NCI-H1417 (cell line): ENCODE data around the gene DAPK2.
A peak's percentile ranks its signal among the peaks of the same experiment; 100 is the strongest.

Source experiments
- DNase-seq, 3 experiments: peaks; one replicate each; lab custom pipeline; 2025; lab: John Stamatoyannopoulos, UW

The DAPK2 gene

DNA sequence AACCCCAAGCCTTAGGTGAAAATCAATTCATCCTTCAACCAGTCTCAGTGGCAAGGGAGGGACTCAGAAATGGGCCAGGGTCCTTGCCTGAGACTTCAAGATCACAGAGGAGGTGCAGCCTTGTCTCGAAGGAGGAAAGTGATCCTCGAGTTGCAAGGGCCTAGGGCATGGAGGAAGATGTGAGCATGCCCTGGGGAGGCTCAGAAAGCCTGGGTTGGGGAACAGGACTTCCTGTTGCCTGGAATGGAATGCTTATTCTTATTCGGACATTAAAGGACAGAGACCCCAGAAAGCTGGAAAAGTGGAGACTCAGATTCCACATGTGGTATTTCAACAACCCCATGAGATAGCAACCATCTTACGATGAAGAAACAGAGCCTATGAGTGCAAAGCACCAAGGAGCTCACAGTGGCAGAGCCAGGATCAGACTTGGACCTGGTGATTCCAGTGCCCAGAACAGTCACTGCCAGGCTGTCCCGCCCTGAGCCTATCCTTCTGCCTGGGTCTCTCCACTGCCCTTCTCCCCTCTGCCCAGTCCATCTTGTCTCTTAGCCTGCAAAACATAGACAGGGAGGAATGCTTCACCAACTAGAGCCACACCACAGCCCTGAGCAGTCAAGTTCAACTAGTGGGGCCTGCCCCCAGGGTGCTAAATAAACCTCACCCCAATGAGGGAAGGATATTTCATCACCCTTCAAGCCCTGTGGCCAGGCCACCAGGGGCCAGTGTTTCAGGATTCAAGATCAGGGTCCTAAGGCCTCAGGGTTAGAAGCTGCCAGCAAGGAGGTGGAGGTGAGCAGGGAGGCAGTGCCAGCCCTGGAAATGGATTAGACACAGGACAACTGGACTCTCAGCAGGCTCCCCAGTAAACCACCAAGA is 21.9 kb downstream of the DAPK2 start:
- DNase-seq, result no peak

DNA sequence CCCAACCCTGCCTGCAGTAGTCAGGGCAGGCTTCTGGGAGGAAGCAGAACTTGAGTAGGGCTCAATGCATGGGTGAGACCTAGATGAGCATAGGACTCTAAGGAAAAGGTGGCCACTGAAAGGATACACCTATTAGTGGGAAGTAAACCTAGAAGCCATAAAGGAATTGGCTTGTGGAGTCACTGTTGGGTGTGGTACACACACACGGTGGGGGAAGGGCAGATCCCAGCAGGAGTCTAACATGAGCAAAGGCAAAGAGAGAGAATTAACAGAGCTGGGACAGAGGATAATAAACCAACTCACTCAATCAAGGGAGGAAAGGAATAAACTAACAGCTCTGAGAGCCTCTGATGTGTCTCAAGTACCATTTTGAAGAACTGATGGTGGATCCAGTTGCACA is 23.1 kb downstream of the DAPK2 start:
- DNase-seq, result peak in 1 of 3 experiments; percentile 51

DNA sequence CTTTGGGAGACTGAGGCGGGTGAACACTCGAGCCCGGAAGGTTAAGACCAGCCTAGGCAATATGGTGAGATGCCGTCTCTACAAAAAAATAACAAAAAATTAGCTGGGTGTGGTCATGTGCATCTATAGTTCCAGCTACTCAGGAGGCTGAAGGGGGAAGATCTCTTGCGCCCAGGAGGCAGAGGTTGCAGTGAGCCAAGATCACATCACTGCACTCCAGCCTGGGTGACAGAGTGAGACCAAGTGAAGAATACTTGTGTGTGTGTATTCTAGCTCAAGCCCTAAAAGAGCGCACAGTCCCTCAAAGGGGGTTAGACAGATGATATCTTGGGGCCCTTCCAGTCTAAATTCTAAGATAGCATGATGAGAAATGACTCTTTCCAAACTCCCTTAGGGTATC is 23.7 kb downstream of the DAPK2 start:
- no peak for DNase-seq

DNA sequence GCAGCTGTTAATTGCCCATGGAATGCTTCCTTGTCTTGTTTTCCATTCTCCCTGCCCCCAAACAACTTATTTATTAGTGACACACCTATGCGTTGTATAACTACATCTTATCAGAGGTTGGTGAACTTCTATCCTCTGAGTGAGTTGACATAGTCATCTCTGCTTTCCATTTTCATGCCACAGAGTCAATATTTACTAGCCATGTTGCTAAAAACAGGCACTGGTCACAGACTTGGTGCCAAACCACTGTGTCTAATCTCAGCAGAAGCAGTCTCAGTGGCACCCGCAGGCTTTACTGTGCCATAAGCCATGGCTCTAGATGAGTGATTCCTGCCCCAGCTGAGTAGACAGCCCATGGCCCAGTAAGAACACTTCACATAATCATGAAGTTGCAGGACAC is 26.5 kb downstream of the DAPK2 start:
- DNase-seq, result peak in 2 of 3 experiments; percentile 29 to 41

DNA sequence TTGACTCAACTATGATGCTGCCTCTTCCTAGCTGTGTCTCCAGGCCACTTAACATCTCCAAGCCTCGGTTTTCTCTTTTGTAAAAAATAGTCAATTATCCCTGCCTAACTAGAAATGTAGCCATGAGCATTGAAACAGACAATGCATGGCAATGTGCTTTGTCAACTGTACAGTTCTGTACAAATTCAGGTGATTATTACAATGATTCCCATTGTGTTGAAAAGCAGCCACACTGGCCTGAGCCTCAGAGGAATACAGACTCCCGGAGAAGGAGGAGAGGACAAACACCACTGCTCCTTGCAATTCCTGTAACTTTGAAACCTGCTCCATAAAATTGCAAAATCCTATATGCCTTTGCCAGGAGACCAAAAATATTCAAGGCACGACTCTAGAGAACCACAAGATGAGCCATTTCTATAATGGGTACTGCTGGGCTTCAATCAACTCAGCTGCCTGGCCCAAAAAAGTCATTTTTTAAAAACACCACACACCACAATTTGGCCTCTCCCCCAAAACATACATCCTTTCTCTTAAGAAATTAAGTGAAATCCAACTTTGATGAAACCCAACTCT is 28.6 kb downstream of the DAPK2 start:
- no peak for DNase-seq

DNA sequence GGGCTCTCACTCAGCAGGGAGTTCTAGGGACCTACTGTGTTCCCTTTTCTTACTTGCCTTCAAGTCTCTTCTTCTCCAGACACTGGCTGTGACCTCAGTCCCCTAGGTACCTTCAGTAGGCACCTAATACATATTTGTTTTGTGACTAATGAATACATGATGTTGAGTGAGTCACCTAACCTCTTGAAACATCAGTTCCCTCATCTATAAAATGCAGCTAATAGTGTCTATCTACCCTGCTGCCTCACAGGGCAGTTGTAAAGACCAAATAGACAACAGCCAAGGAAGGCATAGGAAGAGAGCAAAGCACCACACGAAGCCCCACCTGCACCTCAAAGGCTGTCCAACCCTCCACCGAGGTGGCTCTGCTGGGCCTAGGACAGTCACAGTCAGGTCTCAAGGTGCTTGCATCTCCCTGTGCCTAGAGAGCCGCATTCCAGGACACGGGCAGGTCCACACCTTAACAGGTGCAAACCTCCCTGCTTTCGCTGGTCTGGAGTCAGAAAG is 29.1 kb downstream of the DAPK2 start:
- DNase-seq, result no peak

DNA sequence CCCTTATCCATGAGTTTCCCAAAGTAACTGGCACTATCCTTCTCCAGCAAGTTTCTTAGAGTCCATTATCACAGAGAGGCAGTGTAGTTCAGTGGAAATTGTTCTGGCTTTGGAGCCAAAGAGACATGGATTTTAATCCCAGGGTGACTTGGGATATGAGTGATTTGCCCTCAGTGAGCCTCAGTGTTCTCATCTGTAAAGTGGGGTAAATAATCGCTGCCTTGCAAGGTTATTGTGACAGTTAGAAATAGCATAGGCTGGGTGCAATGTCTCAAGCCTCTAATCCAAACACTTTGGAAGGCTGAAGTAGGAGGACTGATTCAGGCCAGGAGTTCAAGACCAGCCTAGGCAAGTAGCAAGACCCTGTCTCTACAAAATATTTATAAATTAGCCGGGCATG is 30.0 kb downstream of the DAPK2 start:
- DNase-seq, result no peak

DNA sequence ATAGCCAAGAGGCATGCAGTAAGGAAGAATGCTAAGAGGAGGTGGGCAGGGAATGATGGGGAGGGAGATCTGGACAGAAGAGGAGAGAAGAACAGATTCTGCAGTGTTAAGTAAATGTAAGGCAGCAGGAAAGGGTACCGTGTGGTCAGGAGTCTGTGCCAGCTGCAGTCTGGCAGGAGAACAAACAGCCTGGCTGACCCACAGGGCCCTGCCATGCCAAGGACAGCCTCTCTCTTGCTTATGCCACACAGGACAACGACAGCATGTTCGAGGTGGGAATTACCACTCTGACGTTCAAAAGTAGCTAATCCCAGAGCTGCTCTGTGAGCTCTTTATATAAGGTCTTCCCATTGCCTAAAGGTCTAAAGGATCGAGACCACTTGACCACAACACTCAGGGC is 31.3 kb downstream of the DAPK2 start:
- DNase-seq, result no peak

DNA sequence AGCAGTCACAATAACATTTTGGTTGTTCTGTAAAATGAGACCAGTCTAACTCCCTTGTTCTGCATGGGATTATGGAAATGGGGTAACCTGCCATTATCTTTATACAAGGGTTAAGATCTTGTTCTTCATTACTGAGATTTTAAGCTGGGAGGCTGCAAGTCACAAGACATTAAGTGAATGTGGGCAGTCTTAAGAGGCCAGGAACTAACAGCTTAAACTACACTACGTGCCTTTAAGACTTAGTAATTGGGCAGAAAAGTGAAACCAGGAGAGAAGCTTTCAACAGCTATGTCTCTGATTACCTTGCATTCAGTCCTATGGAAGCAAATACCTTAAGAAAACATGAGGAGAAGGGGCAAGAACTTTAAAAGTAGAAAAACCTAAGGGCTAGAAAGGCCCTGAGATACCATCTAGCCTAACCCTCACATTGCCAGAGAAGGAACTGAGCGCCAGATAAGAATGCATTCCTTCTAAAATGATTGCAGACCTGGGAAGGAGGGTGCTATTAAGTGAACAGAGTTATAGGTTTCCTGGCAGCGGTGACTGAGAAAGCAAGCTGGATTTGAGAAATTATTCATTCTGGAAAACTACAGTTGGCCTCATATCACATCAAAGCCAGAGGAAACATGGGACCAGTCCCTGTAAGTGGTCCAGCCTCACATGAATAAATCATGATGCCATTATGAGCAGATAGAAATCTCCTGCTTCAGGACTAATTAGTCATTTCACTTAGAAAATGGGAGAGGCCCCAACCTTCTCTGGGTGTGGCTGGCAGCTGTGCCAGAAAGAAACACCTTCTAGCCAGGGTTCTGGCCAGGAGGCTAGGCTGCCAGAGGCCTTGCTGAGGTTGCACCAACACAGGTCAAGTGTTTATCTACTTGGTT is 32.9 kb downstream of the DAPK2 start:
- DNase-seq, result peak in 1 of 3 experiments; percentile 29

DNA sequence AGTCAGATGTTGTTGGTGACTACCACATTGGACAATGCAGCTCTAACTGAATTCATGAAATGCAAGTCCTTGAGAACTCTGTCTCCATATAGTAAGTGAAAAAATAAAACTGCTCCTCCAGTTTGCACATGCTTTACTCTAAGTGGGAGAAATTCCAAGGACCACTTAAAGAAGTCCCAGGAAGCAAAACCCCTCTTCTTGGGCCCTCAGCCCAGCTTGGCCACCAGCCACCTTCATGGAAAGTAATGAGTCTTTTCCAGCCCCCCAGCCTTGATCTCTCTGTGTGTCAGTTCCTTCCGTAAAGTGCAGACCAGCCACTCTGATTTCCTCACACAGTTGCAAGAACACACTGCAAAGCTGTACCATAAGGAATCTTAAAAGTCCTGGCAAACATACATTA is 34.5 kb downstream of the DAPK2 start:
- DNase-seq, result no peak

DNA sequence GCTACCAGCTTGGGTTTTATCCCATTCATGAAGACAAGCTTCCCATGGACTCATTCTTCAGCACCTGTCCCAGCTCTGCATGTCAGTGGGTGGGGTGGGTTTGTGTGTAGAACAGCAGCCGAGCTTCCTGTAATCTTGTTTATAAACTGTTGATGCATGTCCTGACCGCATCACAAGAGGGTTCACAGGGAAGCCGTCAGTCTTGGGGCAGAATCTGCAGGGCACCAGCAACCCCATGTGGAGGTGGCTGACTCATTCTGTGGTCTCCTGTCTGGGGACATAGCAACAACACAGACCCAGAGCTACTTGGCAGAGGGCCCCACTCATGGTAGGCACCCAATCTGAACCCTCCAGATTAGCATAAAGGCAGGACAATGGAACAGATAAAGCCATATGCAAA is 35.6 kb downstream of the DAPK2 start:
- DNase-seq, result no peak

DNA sequence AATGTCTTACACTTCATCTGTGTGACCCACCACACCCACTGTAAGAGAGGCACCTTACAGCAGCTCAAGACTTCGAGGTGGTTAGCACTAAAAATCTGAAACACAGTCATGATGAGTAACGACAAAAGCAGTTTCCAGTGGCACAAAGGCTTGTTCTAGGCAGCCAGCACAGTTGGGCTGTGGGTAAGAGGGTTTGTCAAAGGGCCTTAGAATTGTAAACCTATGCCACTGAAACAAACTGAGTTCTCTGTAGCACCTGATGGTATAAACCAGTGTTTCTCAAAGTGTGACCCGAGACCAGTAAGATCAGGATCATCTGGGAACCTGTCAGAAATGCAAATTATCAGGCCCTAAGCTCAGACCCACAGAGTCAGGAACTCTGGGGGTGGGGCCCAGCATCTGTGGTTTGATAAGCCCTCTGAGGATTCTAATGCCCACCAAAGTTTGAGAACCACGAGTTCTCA is 36.5 kb downstream of the DAPK2 start:
- no peak for DNase-seq

DNA sequence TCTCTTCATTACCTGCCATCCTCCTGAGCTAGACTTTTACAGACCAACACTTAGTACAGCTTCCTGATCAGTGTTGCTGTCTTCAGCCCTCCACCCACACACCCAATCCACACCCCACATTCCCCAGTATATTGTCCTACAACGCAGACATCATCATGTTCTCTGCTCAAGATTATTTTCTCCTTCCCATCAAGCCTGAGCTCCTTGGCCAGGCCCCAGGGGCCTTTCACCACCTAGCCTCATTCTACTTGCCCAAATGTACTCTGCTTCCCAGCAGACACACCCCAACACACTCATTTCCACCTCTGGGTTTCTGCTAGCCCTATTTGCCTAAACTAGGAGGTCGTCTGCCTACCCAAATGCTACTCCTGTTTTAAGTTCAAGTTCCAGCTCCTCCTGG is 37.0 kb downstream of the DAPK2 start:
- no peak for DNase-seq

DNA sequence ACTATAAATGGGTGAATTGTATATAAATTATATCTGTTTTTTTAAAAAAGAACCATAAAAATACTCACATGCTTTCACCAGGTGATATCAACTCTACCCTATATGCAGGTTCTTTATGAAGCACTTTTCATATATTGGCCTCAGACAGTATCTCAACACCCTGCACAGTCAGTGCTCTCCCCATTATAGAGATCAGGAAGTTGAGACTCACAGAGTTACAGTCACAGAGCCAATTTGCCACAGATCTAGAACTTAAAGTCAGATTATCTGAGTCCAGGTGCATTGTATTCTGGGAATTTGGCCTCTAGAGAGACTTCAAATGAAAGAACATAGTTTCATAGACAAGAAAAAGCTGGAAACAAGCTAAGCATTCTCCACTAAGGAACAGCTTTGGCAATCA is 38.1 kb downstream of the DAPK2 start:
- no peak for DNase-seq

DNA sequence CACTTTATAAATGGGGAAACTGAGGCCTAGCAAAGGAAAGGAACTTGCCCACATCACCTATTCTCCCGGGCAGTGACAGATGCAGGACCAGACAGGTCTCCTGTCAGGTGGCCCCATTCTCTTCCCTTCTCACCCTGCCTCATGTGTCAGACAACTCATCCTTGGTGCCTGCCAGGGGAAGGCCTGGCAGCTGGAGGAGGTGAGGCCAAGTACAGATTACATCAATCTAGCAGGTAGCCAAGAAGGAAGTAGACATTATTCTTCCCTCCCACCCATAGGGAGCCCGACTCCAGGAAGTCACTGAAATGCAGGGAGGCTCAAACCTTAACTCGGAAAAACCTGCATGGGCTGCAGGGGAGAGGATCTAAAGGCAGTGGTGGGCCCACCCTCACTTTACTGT is 39.6 kb downstream of the DAPK2 start:
- no peak for DNase-seq

DNA sequence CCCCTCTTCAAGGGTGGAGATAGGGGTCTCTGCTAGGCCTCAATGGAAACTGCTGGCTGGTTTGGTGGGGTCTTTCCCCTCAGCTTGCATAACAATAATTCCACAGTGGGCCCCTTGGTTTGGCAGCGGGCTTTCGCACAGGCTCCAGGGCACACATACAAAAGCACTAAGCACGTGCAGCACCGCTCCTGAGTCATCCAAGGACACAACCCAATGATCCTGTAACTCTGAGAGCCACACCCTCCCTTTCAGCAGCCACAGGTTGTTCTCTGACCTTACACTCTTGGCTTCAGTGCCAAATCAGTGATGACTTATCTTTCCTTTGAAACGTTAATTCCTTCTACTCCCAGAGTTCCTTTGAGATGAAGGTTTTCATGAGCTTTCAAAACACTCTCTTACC is 41.7 kb downstream of the DAPK2 start:
- DNase-seq, result no peak

DNA sequence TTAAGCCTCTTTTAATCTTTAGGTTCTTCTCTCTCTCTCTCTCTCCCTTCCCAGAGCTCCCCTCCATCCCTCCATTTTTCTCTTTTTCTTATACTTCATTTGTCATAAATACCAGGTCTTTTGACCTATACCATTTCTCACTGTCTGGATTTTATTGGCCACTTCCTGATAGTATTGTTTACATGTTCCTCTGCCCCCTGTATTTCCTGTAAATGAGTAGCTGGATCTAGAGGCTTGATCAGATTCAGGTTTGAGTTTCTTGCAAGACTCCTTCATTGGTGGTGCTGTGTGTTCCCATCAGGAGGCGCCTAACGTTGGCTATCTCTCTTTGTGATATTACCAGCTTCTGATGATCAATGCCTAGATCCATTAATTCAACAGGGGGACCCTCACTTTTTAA is 42.2 kb downstream of the DAPK2 start:
- no peak for DNase-seq

DNA sequence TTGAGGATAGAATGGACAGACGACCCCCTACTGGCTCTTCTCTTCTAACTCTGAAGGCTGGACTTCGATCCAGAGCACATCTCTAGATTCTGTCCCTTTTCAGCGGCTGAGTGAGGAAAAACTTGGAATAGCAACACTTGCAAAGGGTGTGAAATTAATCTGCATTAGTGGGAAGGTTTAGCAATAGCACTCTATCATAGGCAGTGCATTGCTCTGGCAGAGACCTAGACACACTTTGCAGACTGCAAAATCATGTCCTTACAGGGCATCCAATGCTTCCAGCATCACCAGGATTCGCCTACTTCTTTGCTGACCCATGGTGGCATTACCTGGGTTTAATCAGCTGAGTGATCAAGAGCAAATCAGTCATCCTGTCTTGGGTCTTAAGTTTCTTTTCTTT is 43.1 kb downstream of the DAPK2 start:
- DNase-seq, result no peak

DNA sequence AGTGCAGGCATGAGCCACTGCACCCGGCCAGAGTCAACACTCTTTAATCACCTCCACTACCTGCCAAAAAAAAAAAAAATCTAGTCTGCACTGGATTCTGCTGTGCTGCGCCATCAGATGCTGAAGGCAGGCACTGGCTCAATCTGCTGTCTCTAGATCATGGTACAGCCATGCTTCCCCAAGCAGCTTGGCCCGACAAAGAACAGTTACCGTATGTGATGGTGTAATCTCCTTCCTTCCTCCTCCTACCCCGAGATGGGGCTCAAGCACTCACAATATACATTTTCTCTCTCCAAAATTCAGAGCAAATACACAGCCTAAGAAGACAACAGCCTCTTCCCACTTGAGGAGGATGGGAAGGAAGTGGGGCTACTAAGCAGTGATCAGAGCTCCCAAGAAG is 45.1 kb downstream of the DAPK2 start:
- DNase-seq, result no peak

DNA sequence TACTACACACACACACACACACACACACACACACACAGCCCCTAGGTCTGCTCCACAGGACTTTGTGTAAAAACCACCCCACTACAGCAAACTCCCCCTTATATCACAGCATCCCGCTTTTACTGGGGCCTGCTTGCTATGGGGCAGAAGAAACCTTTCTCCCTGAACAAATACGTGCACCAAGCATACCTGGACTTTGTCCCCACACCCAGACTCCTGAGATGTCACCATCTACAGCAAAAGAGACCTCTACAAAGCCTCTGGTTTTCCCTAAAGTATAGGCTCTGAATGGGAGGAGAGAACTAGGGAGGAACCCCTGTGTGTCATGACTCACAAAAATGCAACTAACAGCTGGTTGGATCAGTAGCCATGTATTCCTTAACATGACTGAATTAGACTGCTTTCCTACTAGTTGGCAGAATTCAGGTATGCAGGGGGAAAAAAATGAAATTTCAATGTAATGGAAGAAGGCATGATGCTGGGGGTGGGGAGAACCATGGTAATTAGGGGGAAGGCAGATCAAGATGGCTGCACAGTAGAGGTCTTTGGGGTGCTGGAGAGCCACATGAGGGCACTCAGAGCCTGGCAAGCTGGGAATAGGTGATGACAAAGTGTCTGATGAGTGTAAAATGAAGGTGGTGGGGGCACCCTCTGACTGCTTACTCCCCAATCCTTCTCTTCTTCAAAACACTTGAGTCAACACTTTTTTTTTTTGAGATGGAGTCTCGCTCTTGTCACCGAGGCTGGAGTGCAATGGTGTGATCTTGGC is 45.9 kb downstream of the DAPK2 start:
- no peak for DNase-seq

DNA sequence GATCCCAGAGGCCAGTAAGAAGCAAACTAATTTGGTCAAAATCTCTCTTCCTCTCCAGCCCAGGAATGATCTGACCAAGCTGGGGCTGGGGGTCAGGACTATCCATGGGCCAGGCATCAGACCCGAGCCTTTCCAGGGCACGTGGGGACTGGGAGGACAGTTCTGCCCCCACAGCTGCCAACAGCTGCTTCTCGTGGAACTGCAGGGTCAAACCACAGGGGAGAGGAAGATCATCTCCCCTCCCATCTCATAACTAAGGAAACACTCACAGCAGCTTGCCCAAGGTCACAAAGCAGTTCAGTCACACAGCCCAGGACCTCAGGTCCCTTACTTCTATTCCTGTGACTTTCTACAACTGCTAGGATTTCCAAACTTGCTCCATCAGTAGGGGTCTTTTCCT is 47.1 kb downstream of the DAPK2 start:
- DNase-seq, result no peak

DNA sequence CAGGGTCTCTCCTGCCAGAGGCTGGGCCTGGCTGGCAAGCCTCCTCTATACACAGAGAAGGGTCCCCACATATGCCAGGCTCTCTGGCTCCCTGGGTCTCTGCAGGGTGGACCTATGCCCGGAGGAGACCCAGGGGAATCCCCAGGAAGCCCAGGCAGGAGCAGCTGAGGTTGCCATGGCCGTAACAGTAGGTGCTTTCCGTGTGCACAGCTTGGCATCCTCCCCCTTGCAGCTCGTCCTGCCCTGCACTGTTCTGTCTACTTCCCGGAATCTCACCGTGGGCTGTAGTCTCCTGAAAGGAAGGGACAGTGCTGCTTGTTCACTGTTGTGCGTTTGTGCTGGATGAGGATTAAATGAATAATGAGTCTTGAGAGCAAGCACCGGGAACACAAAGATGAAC is 47.8 kb downstream of the DAPK2 start:
- DNase-seq, result no peak
